Fibroblast of the aortic adventitia (primary cell): ENCODE results near the gene ETV6. TPM values are rescaled to one million over a fixed set of nuclear protein-coding genes. Genes with fewer than 3 reads are reported as not detected.
A peak's percentile ranks its signal among the peaks of the same experiment; 100 is the strongest.

Experiments
- DNase-seq: peaks from one replicate; pipeline ENCODE4 v3.0.0-alpha.2; 2010; ENCODE audit warnings: low read depth
- H3K4me3 ChIP-seq: 2 replicates; pipeline ENCODE4 v1.5.1; 2011; ENCODE audit warnings: low read depth, mild to moderate bottlenecking, control low read depth, low read length, moderate library complexity
- total RNA-seq: library from RNA; depleted of rRNA; stranded (reverse); fragments of >200 nt; gene quantifications from 2 replicates; pipeline ENCODE4 v1.2.3, GENCODE V29; 2012; ENCODE audit warnings: low replicate concordance
- TF ChIP-seq, protein P1 (sequence below): IDR thresholded peaks from 2 replicates; pipeline ENCODE4 v1.5.1; 2011; ENCODE audit warnings: mild to moderate bottlenecking, low read length, control low read depth, inconsistent platforms; ENCODE audit not compliant: insufficient read depth

Gene ETV6
- total RNA-seq, 1 donor = 6.1 TPM

DNA sequence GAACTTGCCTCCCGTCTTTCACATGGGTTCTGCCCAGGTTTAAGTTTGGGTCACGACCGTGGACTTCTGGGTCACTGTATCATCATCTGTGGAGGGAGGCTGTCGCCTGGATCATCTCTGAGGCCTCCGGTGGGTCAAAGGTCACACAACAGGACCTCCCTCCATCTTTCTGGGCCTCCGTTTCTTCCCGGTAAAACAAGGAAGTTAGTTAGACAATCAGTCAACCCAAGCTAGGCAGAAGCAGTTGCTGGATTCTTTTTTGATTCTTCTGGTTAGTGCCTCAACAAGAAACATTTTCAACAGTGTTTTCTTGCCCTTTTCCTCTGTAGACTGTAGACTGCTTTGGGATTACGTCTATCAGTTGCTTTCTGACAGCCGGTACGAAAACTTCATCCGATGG lies 234.6 kb downstream of the ETV6 start:
- DNase-seq = no peak

DNA sequence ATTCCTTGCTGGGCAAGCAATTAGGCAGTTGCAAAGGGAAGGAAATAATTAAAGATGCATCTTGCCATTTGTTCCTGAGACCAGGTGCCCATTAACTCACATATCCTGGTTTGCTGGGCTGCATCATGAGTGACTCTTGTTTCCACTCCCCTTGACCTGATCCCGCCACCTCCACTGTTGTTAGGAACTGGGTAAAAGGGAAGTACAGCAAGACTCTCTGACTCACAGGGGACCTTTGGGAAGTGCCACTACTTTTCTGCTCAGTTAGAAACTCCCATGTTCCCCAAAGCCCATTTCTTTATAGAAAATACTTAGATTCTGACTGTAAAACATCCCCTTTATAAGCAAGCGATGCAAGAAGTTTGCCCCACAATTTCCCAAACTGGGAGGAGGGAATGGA lies 235.2 kb downstream of the ETV6 start:
- H3K4me3 ChIP-seq = no peak overlapping the region
- no peak for DNase-seq
- TF ChIP-seq, protein P1, sequence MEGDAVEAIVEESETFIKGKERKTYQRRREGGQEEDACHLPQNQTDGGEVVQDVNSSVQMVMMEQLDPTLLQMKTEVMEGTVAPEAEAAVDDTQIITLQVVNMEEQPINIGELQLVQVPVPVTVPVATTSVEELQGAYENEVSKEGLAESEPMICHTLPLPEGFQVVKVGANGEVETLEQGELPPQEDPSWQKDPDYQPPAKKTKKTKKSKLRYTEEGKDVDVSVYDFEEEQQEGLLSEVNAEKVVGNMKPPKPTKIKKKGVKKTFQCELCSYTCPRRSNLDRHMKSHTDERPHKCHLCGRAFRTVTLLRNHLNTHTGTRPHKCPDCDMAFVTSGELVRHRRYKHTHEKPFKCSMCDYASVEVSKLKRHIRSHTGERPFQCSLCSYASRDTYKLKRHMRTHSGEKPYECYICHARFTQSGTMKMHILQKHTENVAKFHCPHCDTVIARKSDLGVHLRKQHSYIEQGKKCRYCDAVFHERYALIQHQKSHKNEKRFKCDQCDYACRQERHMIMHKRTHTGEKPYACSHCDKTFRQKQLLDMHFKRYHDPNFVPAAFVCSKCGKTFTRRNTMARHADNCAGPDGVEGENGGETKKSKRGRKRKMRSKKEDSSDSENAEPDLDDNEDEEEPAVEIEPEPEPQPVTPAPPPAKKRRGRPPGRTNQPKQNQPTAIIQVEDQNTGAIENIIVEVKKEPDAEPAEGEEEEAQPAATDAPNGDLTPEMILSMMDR = no peak

More for the DNA sequence above, 234.6 kb downstream of the ETV6 start:
- H3K4me3 ChIP-seq = no peak overlapping the region
- TF ChIP-seq, protein P1 = no peak

DNA sequence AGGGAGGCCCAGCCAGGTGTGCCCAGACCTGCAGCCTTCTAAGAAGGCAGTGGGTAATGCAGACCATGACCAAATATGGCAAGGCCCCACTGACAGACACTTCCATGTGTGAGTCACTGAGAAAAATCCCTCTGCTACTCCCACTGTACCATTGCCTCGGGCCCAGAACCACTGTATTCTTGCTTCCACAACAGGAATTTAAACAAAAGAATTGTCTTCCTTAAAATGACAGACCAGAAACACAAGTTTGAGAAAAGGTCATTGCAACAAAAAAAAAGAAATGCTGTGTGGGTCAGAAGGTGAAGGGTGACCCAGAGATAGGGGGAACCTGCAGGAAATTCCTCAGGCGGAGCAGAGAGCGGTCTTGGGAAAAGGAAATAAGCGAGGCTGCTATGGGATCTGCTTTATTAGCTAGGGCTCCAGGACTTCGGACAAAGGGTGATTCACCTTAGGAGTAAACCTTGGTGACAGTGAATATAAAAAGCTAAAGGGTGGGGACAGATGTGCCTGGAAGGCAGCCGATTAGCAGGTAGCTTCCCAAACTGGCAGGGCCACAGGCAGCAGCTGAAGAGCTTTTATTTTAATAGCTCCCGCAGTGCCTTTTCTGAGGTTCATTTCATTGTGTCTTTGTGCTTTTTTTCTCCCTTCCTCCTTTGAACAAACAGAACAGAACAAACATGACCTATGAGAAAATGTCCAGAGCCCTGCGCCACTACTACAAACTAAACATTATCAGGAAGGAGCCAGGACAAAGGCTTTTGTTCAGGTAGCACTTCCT lies 236.0 kb downstream of the ETV6 start:
- no peak overlapping the region for H3K4me3 ChIP-seq
- peak; percentile 7 for DNase-seq
- TF ChIP-seq, protein P1 = no peak

DNA sequence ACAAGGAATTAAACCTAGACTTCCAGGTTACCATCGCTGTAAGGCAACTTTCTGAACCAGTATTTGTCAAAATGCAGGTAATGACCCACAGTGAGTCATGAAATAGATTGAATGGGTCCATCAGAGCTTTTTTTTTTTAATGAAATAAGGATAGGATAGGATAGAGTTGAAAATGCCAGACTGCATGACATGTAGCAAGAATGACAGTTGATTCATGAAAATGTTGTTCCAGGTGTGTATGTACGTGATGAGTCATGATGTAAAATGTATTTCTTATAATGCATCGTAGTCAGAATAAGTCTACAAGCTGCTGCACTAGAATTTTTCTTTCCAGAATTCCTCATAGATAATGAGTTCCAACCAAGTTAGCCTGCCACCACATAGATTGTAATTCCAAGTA lies 236.9 kb downstream of the ETV6 start:
- no peak for DNase-seq
- TF ChIP-seq, protein P1 = no peak

DNA sequence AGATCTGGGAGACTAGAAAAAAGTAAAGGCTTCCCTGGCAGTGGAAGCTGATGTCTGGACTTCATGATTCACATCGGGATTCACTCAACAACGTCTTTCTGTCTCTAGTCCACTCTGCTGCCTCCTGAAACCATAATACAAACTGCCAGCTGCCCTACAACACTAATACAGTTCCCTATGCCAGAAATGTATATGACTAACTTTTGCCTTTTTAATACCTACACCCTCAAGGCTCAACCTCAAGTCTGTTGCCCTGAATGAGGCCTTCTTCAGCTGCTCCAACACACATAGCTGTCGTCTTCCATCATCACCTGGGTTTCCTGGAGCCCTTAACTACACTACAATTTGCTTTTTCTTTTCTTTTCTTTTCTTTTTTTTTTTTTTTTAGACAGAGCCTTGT lies 238.6 kb downstream of the ETV6 start:
- TF ChIP-seq, protein P1 = no peak
- no peak for DNase-seq
- H3K4me3 ChIP-seq = no peak overlapping the region

More for the DNA sequence above, 236.9 kb downstream of the ETV6 start:
- no peak overlapping the region for H3K4me3 ChIP-seq

- H3K4me3 ChIP-seq = no peak overlapping the region
- DNase-seq = no peak
- TF ChIP-seq, protein P1 = no peak
Observed at GRCh38 chr12:11891346-11891745, 241.9 kb downstream of the ETV6 start.
